GM19238 (cell line): ENCODE results near the gene ABHD5.

Experiments used
- DNase-seq: peaks from one replicate; pipeline ENCODE4 v3.0.0; 2011; ENCODE audit warnings: low spot score; ENCODE audit not compliant: insufficient read length

Gene ABHD5

GRCh38 chr3:43685921-43686320 is 4.8 kb upstream of the ABHD5 start:
- no peak for DNase-seq

GRCh38 chr3:43686333-43686699 is 4.4 kb upstream of the ABHD5 start:
- no peak for DNase-seq

GRCh38 chr3:43686700-43687498 is 3.8 kb upstream of the ABHD5 start:
- DNase-seq, result no peak

- DNase-seq, result no peak
These were observed 3.3 kb upstream of the ABHD5 start for GRCh38 chr3:43687499-43687811.

- no peak for DNase-seq
These were observed 2.5 kb upstream of the ABHD5 start for GRCh38 chr3:43688245-43688650.

GRCh38 chr3:43689166-43689565 is 1.6 kb upstream of the ABHD5 start:
- no peak for DNase-seq

GRCh38 chr3:43689766-43690399 is 855 bp upstream of the ABHD5 start:
- no peak for DNase-seq

- peak; percentile 33 for DNase-seq
These were observed 620 bp downstream of the ABHD5 start for GRCh38 chr3:43691120-43691995.

- no peak for DNase-seq
These were observed 1.5 kb downstream of the ABHD5 start for GRCh38 chr3:43692085-43692855.

- no peak for DNase-seq
These were observed 2.2 kb downstream of the ABHD5 start for GRCh38 chr3:43692971-43693370.

- no peak for DNase-seq
These were observed 2.9 kb downstream of the ABHD5 start for GRCh38 chr3:43693594-43693993.

- DNase-seq, result no peak
These were observed 4.7 kb downstream of the ABHD5 start for GRCh38 chr3:43695443-43695842.

GRCh38 chr3:43695863-43696262 is 5.1 kb downstream of the ABHD5 start:
- DNase-seq, result no peak

- DNase-seq, result no peak
These were observed 5.7 kb downstream of the ABHD5 start for GRCh38 chr3:43696441-43696840.

GRCh38 chr3:43696881-43697280 is 6.1 kb downstream of the ABHD5 start:
- DNase-seq, result no peak

- DNase-seq, result no peak
These were observed 9.1 kb downstream of the ABHD5 start for GRCh38 chr3:43699864-43700263.

- DNase-seq, result no peak
These were observed 14.0 kb downstream of the ABHD5 start for GRCh38 chr3:43704697-43705096.

- no peak for DNase-seq
These were observed 15.6 kb downstream of the ABHD5 start for GRCh38 chr3:43706342-43706741.

- no peak for DNase-seq
These were observed 16.5 kb downstream of the ABHD5 start for GRCh38 chr3:43707266-43707665.

GRCh38 chr3:43707998-43708397 is 17.3 kb downstream of the ABHD5 start:
- DNase-seq, result no peak

GRCh38 chr3:43709022-43709421 is 18.3 kb downstream of the ABHD5 start:
- DNase-seq, result no peak

- no peak for DNase-seq
These were observed 19.9 kb downstream of the ABHD5 start for GRCh38 chr3:43710607-43711006.
